Right lobe of liver (tissue), 4 donors: ENCODE data around the gene PRDM4.

Source experiments
- CTCF ChIP-seq, 4 donors: fragments of 200-600 bp in 3 of 4; fragments of 450-650 bp in 1 of 4; IDR thresholded peaks; one replicate each; pipeline versions ENCODE4 v1.5.1 to v1.8.0; 2016 to 2022; ENCODE audit warnings: antibody characterized with exemption in 4 of 4, mild to moderate bottlenecking in 2 of 4
- POLR2A ChIP-seq: fragments of 450-650 bp; IDR thresholded peaks from one replicate; pipeline ENCODE4 v1.6.1; 2017; ENCODE audit warnings: antibody characterized with exemption, mild to moderate bottlenecking
- donor health status: DM: no; HTN: no; CAD: no.
- donor health status: DM: no; HTN: no; CAD: no.
- donor health status: DM: no; HTN: yes; CAD: no.

DNA sequence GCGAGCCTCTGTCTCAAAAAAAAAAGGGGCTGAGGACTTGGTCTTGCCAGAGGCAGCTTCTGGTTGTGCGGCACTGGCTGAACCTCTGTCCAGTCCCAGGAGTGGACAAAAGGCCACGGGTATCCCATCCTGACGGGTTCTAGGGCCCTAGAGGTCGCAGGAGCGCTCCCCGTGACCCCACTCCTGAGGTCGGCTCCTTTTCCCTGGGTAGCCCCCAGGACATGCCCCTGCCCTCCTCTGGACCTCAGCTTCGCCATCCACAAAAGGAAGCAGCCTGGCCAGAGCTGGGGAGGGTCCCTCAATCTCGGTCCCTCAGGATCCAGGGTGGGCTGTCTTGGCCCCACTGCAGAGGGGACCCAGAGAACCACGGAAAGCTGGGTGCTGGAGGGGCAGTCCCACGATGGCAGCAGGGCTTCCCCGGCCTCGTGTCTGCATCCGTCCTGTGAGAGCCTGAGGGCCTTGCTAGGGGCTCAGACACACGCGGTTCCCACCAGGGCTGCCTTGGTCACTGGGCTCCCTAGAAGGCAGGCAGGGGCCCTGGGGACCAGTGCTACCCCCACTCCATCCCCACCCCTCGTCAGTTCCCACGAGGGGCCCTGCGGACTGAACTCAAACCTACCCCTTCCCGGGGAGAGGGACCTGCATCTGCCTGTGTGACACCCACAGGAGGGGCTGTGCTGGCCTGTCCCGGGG is 44.7 kb upstream of the PRDM4 start:
- TF ChIP-seq CTCF (IDR thresholded peaks at IDR 0.05) (no peak), POLR2A (no peak)
